Suprapubic skin (tissue), 3 donors: ENCODE results near the gene SLC5A8.

Experiments
- POLR2A ChIP-seq, 2 donors: fragments of 450-650 bp; IDR thresholded peaks; one replicate each; pipeline ENCODE4 v1.6.1; 2017; ENCODE audit warnings: antibody characterized with exemption in 2 of 2, mild to moderate bottlenecking in 2 of 2, moderate library complexity in 2 of 2
- TF ChIP-seq, protein P1 (sequence below), 2 donors: fragments of 200-600 bp in 1 of 2; fragments of 450-650 bp in 1 of 2; sonication (generic) in 1 of 2; IDR thresholded peaks; one replicate each; pipeline ENCODE4 v1.5.1; 2016 to 2019; ENCODE audit warnings: antibody characterized with exemption in 2 of 2, mild to moderate bottlenecking in 1 of 2, moderate library complexity in 1 of 2

GRCh38 chr12:101200145-101200544, 9.9 kb downstream of the SLC5A8 start:
- no peak for TF ChIP-seq POLR2A (IDR thresholded peaks at IDR 0.05)
- TF ChIP-seq, protein P1, sequence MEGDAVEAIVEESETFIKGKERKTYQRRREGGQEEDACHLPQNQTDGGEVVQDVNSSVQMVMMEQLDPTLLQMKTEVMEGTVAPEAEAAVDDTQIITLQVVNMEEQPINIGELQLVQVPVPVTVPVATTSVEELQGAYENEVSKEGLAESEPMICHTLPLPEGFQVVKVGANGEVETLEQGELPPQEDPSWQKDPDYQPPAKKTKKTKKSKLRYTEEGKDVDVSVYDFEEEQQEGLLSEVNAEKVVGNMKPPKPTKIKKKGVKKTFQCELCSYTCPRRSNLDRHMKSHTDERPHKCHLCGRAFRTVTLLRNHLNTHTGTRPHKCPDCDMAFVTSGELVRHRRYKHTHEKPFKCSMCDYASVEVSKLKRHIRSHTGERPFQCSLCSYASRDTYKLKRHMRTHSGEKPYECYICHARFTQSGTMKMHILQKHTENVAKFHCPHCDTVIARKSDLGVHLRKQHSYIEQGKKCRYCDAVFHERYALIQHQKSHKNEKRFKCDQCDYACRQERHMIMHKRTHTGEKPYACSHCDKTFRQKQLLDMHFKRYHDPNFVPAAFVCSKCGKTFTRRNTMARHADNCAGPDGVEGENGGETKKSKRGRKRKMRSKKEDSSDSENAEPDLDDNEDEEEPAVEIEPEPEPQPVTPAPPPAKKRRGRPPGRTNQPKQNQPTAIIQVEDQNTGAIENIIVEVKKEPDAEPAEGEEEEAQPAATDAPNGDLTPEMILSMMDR (IDR thresholded peaks at IDR 0.05), result no peak
